HEK293T (cell line): Measurements from ENCODE around the gene PLA2G1B.

Source experiments
- CTCF ChIA-PET: fragments of 350-600 bp; formaldehyde crosslinking; extraction: SDS; loops from one replicate; lab custom pipeline; 2021; ENCODE audit warnings: antibody characterized with exemption, inconsistent platforms; lab: Yijun Ruan, JAX
- POLR2A ChIA-PET: fragments of 350-600 bp; formaldehyde crosslinking; extraction: SDS; loops from one replicate; lab custom pipeline; 2020; ENCODE audit warnings: antibody characterized with exemption, inconsistent platforms; lab: Yijun Ruan, JAX
- DNase-seq: peaks from one replicate; pipeline ENCODE4 v3.0.0; 2012; ENCODE audit warnings: mixed read lengths; ENCODE audit errors: extremely low spot score
- ARNT ChIP-seq: fragments of 450-650 bp; IDR thresholded peaks from 2 replicates; pipeline ENCODE4 v1.6.1; 2017; ENCODE audit warnings: mild to moderate bottlenecking
- BHLHE40 ChIP-seq: fragments of 450-650 bp; IDR thresholded peaks from 2 replicates; pipeline ENCODE4 v1.6.1; 2016; ENCODE audit warnings: mild to moderate bottlenecking, moderate library complexity, borderline replicate concordance
- CTBP1 ChIP-seq: fragments of 450-650 bp; IDR thresholded peaks from 2 replicates; pipeline ENCODE4 v1.6.1; 2016; ENCODE audit warnings: borderline replicate concordance
- ELF4 ChIP-seq: fragments of 450-650 bp; IDR thresholded peaks from 2 replicates; pipeline ENCODE4 v1.6.1; 2017; ENCODE audit warnings: antibody characterized with exemption
- FOXA1 ChIP-seq: fragments of 450-650 bp; IDR thresholded peaks from 2 replicates; pipeline ENCODE4 v1.6.1; 2016; ENCODE audit warnings: mild to moderate bottlenecking
- FOXK2 ChIP-seq: fragments of 450-650 bp; IDR thresholded peaks from 2 replicates; pipeline ENCODE4 v1.6.1; 2016; ENCODE audit warnings: mild to moderate bottlenecking
- FOXM1 ChIP-seq: fragments of 450-650 bp; IDR thresholded peaks from 2 replicates; pipeline ENCODE4 v1.6.1; 2017; ENCODE audit warnings: mild to moderate bottlenecking, borderline replicate concordance
- HDGF ChIP-seq: fragments of 450-650 bp; IDR thresholded peaks from 2 replicates; pipeline ENCODE4 v1.6.1; 2017; ENCODE audit warnings: antibody characterized with exemption, borderline replicate concordance
- L3MBTL2 ChIP-seq: fragments of 450-650 bp; conservative IDR thresholded peaks from 2 replicates; pipeline ENCODE4 v1.6.1; 2016; ENCODE audit warnings: mild to moderate bottlenecking
- LEF1 ChIP-seq: fragments of 450-650 bp; IDR thresholded peaks from 2 replicates; pipeline ENCODE4 v1.6.1; 2017; ENCODE audit warnings: mild to moderate bottlenecking, borderline replicate concordance
- NFRKB ChIP-seq: fragments of 450-650 bp; IDR thresholded peaks from 2 replicates; pipeline ENCODE4 v1.6.1; 2016; ENCODE audit warnings: mild to moderate bottlenecking, moderate library complexity
- SP1 ChIP-seq: fragments of 450-650 bp; IDR thresholded peaks from 2 replicates; pipeline ENCODE4 v1.6.1; 2017
- SUZ12 ChIP-seq: fragments of 450-650 bp; IDR thresholded peaks from 2 replicates; pipeline ENCODE4 v1.6.1; 2016; ENCODE audit warnings: mild to moderate bottlenecking
- TARDBP ChIP-seq: fragments of 450-650 bp; IDR thresholded peaks from 2 replicates; pipeline ENCODE4 v1.6.1; 2016
- ZNF384 ChIP-seq: fragments of 450-650 bp; IDR thresholded peaks from 2 replicates; pipeline ENCODE4 v1.6.1; 2016
- TF ChIP-seq, protein P1 (sequence below): fragments of 450-650 bp; IDR thresholded peaks from 2 replicates; pipeline ENCODE4 v1.6.1; 2016

The PLA2G1B gene

DNA sequence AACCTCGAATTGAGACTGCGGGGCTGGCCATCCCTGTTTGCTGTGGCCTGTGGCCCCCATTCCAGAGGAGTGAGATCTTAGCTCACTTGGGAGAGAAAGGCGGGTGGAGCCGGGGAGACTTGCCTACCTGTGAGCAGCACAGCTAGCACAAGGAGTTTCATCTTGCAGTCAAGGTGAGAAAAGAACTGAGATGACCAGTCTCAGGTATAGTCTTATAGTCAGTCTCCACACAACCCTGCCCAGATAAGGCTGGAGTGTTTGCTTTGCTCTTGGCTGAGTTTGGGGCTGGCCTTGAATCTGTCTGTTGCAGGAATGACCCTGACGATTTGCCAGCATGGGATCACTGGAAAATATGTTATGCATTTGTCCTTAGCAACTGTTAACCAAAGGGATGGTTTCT is at the start of gene PLA2G1B:
TSS of gene PLA2G1B (minus strand) at position 187 of the 400 bp plus-strand sequence. CDS start at position 161, 26 bp downstream.
- POLR2A ChIA-PET = interaction anchor here (1.1 to 2.3 kb wide), 2 partner anchors 36 to 254 kb away, joined by 3 to 9 read pairs; partner anchors contain the start of genes POP5 and RNU4-2
- DNase-seq = no peak
- TF ChIP-seq NFRKB = no peak
- no peak for TF ChIP-seq ZNF384
- TF ChIP-seq LEF1 = no peak
- TF ChIP-seq FOXM1 = no peak
- TF ChIP-seq BHLHE40 = no peak
- no peak for TF ChIP-seq FOXA1
- TF ChIP-seq TARDBP = no peak
- TF ChIP-seq, protein P1, sequence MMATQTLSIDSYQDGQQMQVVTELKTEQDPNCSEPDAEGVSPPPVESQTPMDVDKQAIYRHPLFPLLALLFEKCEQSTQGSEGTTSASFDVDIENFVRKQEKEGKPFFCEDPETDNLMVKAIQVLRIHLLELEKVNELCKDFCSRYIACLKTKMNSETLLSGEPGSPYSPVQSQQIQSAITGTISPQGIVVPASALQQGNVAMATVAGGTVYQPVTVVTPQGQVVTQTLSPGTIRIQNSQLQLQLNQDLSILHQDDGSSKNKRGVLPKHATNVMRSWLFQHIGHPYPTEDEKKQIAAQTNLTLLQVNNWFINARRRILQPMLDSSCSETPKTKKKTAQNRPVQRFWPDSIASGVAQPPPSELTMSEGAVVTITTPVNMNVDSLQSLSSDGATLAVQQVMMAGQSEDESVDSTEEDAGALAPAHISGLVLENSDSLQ = no peak
- TF ChIP-seq ARNT = no peak
- TF ChIP-seq ELF4 = no peak
- no peak for TF ChIP-seq CTBP1
- TF ChIP-seq FOXK2 = no peak
- TF ChIP-seq SP1 = no peak
- TF ChIP-seq SUZ12 = no peak
- no peak for TF ChIP-seq L3MBTL2

DNA sequence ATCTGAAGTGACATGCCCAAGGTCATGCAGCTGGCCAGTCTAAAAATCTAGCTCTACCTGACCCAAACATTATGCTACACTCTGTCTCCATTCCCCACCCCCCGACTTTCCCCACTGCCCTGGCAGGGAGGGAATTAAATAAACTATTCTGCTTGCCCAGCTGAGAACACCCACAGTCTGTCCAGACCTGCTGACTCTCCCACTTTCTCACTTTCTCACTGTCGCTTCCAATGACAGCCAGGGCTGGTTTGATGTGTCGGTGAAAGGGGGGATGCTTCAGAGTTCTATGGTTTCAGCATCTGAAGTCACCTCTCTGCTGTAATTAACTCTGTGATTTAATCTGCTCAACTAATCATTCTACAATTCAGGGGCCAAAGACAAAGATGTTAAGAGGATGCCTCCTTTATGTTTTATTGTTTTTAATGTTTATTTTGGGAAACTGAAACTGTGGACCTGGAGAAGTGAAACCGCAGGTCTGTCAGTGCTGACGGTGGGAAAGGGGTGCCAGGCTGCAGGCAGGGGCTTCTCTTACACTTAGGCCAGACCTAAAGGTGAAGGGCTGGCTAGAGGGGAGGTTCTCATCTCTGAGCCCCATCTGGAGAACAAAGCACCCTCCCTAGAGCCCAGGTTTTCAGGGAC is 49.5 kb upstream of the PLA2G1B start:
- TF ChIP-seq, protein P1 = no peak
- TF ChIP-seq CTBP1 = no peak
- TF ChIP-seq BHLHE40 = no peak
- TF ChIP-seq TARDBP = no peak
- no peak for TF ChIP-seq ARNT
- TF ChIP-seq FOXA1 = no peak
- TF ChIP-seq L3MBTL2 = no peak
- no peak for TF ChIP-seq HDGF
- TF ChIP-seq ELF4 = no peak
- TF ChIP-seq SP1 = no peak
- no peak for TF ChIP-seq SUZ12
- TF ChIP-seq FOXM1 = no peak
- TF ChIP-seq FOXK2 = no peak
- no peak for TF ChIP-seq LEF1
- no peak for TF ChIP-seq ZNF384
- no peak for TF ChIP-seq NFRKB
- no peak for DNase-seq
- POLR2A ChIA-PET = interaction anchor here (0.6 to 3.5 kb wide), 3 partner anchors 10 to 86 kb away, joined by 3 to 18 read pairs (median 3); partner anchors contain the start of gene COX6A1
- CTCF ChIA-PET = interaction anchor here (2.8 kb wide), 1 partner anchor 10 kb away, joined by 20 read pairs; no protein-coding TSS in a partner anchor

More for the DNA sequence above, at the start of gene PLA2G1B:
- CTCF ChIA-PET = interaction anchor here (0.9 kb wide), 2 partner anchors 30 to 322 kb away, joined by 3 read pairs; no protein-coding TSS in a partner anchor

DNA sequence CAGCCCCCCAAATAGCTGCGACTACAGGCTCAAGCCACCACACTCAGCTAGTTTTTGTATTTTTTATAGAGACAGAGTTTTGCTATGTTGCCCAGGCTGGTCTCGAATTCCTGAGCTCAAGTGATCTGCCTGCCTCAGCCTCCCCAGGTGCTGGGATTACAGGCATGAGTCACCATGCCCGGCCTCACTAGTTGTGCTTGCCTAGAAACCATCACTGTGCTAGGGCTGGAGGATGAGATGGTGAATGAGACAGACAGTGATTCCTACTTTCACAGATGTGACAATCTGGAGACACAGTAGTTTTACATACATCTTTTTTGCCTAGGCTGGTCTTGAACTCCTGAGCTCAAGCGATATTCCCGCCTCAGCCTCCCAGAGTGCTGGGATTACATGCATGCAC is 48.8 kb upstream of the PLA2G1B start:
- no peak for DNase-seq
- POLR2A ChIA-PET = interaction anchor here (0.6 to 3.5 kb wide), 3 partner anchors 10 to 85 kb away, joined by 3 to 18 read pairs (median 3); partner anchors contain the start of gene COX6A1
- CTCF ChIA-PET = interaction anchor here (0.6 to 2.8 kb wide), 2 partner anchors 9 to 34 kb away, joined by 3 to 20 read pairs; no protein-coding TSS in a partner anchor
- TF ChIP-seq NFRKB (no peak), SUZ12 (no peak), TARDBP (no peak), FOXK2 (no peak), LEF1 (no peak), SP1 (no peak), ZNF384 (no peak), FOXM1 (no peak), ELF4 (no peak), L3MBTL2 (no peak), FOXA1 (no peak), CTBP1 (no peak), HDGF (no peak), BHLHE40 (no peak), ARNT (no peak)
- TF ChIP-seq, protein P1 = no peak

DNA sequence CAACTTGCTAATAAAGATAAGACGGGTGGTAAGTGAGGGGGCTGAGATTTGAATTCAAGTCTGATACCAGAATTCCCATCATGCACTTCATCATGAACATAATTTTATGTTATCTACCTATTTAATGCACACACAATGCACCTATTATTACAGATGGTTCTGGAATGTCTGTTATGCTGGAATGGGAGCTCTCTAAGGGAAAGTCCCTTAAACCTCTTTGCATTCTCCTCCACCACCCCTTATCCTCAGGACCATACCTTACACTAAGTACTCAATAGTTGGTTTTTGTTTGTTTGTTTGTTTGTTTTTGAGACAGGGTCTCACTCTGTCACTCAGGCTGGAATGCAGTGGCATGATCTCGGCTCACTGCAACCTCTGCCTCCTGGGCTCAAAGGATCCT is 48.4 kb upstream of the PLA2G1B start:
- ChIA-PET CTCF (interaction anchor here (0.6 to 2.8 kb wide), 2 partner anchors 9 to 34 kb away, joined by 3 to 20 read pairs; no protein-coding TSS in a partner anchor), POLR2A (interaction anchor here (0.5 to 3.5 kb wide), 3 partner anchors 9 to 143 kb away, joined by 3 to 18 read pairs (median 4); partner anchors contain the start of gene RNU4-1)
- TF ChIP-seq HDGF (no peak), ARNT (no peak), FOXK2 (no peak), SUZ12 (no peak), BHLHE40 (no peak), CTBP1 (no peak), LEF1 (no peak), ZNF384 (no peak), FOXM1 (no peak), L3MBTL2 (no peak), NFRKB (no peak)
- no peak for DNase-seq

DNA sequence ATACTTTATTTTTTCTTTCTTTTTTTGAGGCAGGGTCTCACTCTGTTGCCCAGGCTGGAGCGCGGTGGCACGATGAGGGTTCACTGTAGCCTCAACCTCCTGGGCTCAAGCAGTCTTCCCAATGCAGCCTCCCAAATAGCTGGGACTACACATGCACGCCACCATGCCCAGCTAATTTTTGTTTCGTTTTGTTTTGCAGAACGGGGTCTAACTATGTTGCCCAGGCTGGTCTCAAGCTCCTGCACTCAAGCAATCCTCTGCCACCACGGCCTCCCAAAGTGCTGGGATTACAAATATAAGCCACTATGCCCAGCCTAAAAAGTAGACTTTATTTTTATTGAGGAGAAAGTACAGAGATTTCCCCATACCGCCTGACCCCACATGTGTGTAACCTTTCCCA is 46.1 kb upstream of the PLA2G1B start:
- ChIA-PET POLR2A (interaction anchor here (0.7 to 1.2 kb wide), 3 partner anchors 8 to 29 kb away, joined by 3 read pairs; no protein-coding TSS in a partner anchor), CTCF (interaction anchor here (0.7 kb wide), 1 partner anchor 92 kb away, joined by 4 read pairs; no protein-coding TSS in a partner anchor)
- no peak for TF ChIP-seq ELF4
- TF ChIP-seq FOXK2 = no peak
- TF ChIP-seq LEF1 = no peak
- no peak for TF ChIP-seq SUZ12
- TF ChIP-seq ZNF384 = no peak
- TF ChIP-seq FOXM1 = no peak
- TF ChIP-seq BHLHE40 = no peak
- TF ChIP-seq TARDBP = no peak
- TF ChIP-seq HDGF = no peak
- no peak for TF ChIP-seq SP1
- DNase-seq = no peak
